Coronary artery (tissue), 2 donors: Measurements from ENCODE around the gene HABP4.

Experiments
- DNase-seq: peaks from one replicate; pipeline ENCODE4 v3.0.0-alpha.2; 2017; ENCODE audit warnings: low spot score
- H3K27ac ChIP-seq, 2 donors: fragments of 200-600 bp; sonication (generic); one replicate each; pipeline ENCODE4 v1.5.1; 2016 to 2019
- H3K4me3 ChIP-seq: fragments of 200-600 bp; sonication (generic); 2 replicates; pipeline ENCODE4 v1.5.1; 2016; ENCODE audit warnings: mild to moderate bottlenecking, moderate library complexity
- CTCF ChIP-seq: fragments of 200-600 bp; sonication (generic); IDR thresholded peaks from one replicate; pipeline ENCODE4 v1.5.1; 2019; ENCODE audit warnings: antibody characterized with exemption

Gene HABP4

GRCh38 chr9:96476013-96476412, 26.0 kb downstream of the HABP4 start:
- TF ChIP-seq CTCF = no peak
- DNase-seq = no peak
- Histone ChIP-seq H3K4me3 (no peak overlapping the region), H3K27ac (no peak overlapping the region)

GRCh38 chr9:96476591-96476990, 26.6 kb downstream of the HABP4 start:
- H3K27ac ChIP-seq = peak overlapping the region in 1 of 2 donors; percentile 6
- DNase-seq = no peak
- TF ChIP-seq CTCF = no peak
- no peak overlapping the region for H3K4me3 ChIP-seq

- no peak for DNase-seq
- no peak for TF ChIP-seq CTCF
Measured at GRCh38 chr9:96478829-96479371, 28.9 kb downstream of the HABP4 start.

GRCh38 chr9:96480736-96481135, 30.8 kb downstream of the HABP4 start:
- TF ChIP-seq CTCF = no peak
- no peak for DNase-seq
- no peak overlapping the region for H3K27ac ChIP-seq
- no peak overlapping the region for H3K4me3 ChIP-seq

More at GRCh38 chr9:96478829-96479371, 28.9 kb downstream of the HABP4 start:
- Histone ChIP-seq H3K27ac (no peak overlapping the region), H3K4me3 (no peak overlapping the region)

- TF ChIP-seq CTCF = no peak
- Histone ChIP-seq H3K27ac (peak overlapping the region; percentile 48 to 93), H3K4me3 (no peak overlapping the region)
- DNase-seq = no peak
Measured at GRCh38 chr9:96482476-96482875, 32.5 kb downstream of the HABP4 start.

- TF ChIP-seq CTCF = no peak
- H3K4me3 ChIP-seq = no peak overlapping the region
- no peak for DNase-seq
- H3K27ac ChIP-seq = peak overlapping the region; percentile 48 to 93
Measured at GRCh38 chr9:96483197-96483596, 33.2 kb downstream of the HABP4 start.

- DNase-seq = no peak
- Histone ChIP-seq H3K27ac (peak overlapping the region; percentile 87 to 93), H3K4me3 (no peak overlapping the region)
- TF ChIP-seq CTCF = no peak
Measured at GRCh38 chr9:96483733-96484390, 33.9 kb downstream of the HABP4 start.
